PC-3 (cell line): ENCODE data around the gene CEPT1.

ENCODE experiments used
- EZH2phosphoT487 ChIP-seq: fragments of 300-600 bp; sonication (generic); IDR thresholded peaks from 2 replicates; pipeline ENCODE4 v1.6.1; 2018; ENCODE audit warnings: mild to moderate bottlenecking, antibody characterized with exemption, low read length, borderline replicate concordance
- TF ChIP-seq, protein P1 (sequence below): fragments of 300-600 bp; sonication (generic); conservative IDR thresholded peaks from 2 replicates; pipeline ENCODE4 v1.5.1; 2017; ENCODE audit warnings: antibody characterized with exemption, low read depth, mild to moderate bottlenecking, low read length

DNA sequence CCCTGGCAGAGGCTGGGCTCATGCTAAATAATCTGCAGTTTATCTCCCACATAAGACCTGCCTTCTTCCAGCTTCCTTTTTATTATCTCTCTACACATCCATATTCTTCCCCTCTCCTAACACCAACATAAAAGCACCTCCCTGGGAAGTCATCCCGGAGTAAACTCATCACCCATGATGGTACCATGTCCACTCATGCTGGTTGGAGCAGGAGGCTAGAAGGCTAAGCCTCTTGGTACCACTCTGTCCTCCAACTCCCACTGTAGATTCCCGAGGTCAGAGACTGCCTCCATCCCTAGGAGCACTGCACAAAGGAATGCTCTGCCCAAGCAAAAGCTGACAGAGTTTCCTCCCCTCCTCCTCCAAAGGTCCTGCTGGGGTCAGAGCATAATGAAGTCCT is 56.2 kb downstream of the CEPT1 start:
- TF ChIP-seq, protein P1, sequence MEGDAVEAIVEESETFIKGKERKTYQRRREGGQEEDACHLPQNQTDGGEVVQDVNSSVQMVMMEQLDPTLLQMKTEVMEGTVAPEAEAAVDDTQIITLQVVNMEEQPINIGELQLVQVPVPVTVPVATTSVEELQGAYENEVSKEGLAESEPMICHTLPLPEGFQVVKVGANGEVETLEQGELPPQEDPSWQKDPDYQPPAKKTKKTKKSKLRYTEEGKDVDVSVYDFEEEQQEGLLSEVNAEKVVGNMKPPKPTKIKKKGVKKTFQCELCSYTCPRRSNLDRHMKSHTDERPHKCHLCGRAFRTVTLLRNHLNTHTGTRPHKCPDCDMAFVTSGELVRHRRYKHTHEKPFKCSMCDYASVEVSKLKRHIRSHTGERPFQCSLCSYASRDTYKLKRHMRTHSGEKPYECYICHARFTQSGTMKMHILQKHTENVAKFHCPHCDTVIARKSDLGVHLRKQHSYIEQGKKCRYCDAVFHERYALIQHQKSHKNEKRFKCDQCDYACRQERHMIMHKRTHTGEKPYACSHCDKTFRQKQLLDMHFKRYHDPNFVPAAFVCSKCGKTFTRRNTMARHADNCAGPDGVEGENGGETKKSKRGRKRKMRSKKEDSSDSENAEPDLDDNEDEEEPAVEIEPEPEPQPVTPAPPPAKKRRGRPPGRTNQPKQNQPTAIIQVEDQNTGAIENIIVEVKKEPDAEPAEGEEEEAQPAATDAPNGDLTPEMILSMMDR: no peak
- no peak for TF ChIP-seq EZH2phosphoT487
